PC-3 (cell line): ENCODE results near the gene SEMA3C.

ENCODE experiments used
- CTCF ChIP-seq: fragments of 300-600 bp; sonication (generic); conservative IDR thresholded peaks from 2 replicates; pipeline ENCODE4 v1.5.1; 2017; ENCODE audit warnings: antibody characterized with exemption, low read depth, mild to moderate bottlenecking, low read length
- EZH2 ChIP-seq: fragments of 300-600 bp; sonication (generic); IDR thresholded peaks from one replicate; pipeline ENCODE4 v1.6.1; 2017; ENCODE audit warnings: antibody characterized with exemption, mild to moderate bottlenecking, low read length; ENCODE audit not compliant: unreplicated experiment

DNA sequence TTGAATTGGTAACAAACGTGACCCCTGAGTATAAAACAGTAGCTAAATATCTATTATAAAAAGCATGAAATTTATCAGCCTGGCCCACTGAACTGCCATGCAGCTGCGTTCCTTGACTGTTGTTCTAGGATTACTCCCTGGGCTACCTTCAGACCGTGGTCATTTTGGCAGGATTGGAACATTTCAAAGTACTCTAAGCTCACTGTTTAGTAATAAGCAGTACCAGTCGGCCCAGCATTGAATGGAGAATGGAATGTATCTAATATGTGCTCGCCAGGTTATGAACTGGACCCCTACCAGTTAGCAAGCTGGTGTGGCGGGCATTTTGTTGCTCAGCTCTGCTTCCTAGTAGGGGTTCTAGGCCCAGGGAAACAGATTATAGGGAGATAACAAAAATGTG is 112.2 kb downstream of the SEMA3C start:
- TF ChIP-seq CTCF (no peak), EZH2 (no peak)
